GM21786 (cell line): ENCODE data around the gene DAZL.
"Not testable (repeated sequence)": the region's sequence is repeated elsewhere in the genome, so short reads cannot be mapped to it uniquely, and the experiment has no call there.

Experiments
- ATAC-seq: cut with Tn5 transposase; IDR thresholded peaks from one replicate; pipeline ENCODE4 v1.9.1; 2021; ENCODE audit not compliant: unreplicated experiment

The DAZL gene

GRCh38 chr3:16604887-16605602, at the start of gene DAZL:
Gene DAZL (minus strand): TSS chr3:16605423. CDS start chr3:16605205, 218 bp downstream.
- ATAC-seq: no peak

GRCh38 chr3:16654976-16655375, 49.8 kb upstream of the DAZL start:
- ATAC-seq: no peak

GRCh38 chr3:16653712-16654111, 48.5 kb upstream of the DAZL start:
- no peak for ATAC-seq

- no peak for ATAC-seq
These were observed 42.4 kb upstream of the DAZL start for GRCh38 chr3:16647668-16648067.

GRCh38 chr3:16639806-16640205, 34.6 kb upstream of the DAZL start:
- no peak for ATAC-seq

GRCh38 chr3:16633948-16634347, 28.7 kb upstream of the DAZL start:
- no peak for ATAC-seq

GRCh38 chr3:16632395-16632794, 27.2 kb upstream of the DAZL start:
- no peak for ATAC-seq

- ATAC-seq: no peak
These were observed 13.5 kb upstream of the DAZL start for GRCh38 chr3:16618721-16619120.

- not testable (repeated sequence) for ATAC-seq
These were observed 11.9 kb upstream of the DAZL start for GRCh38 chr3:16617155-16617554.

- no peak for ATAC-seq
These were observed 10.9 kb upstream of the DAZL start for GRCh38 chr3:16616083-16616482.

GRCh38 chr3:16614033-16615031, 9.1 kb upstream of the DAZL start:
- no peak for ATAC-seq

GRCh38 chr3:16609927-16610580, 4.8 kb upstream of the DAZL start:
- no peak for ATAC-seq

- no peak for ATAC-seq
These were observed 3.6 kb upstream of the DAZL start for GRCh38 chr3:16608816-16609215.

- no peak for ATAC-seq
These were observed 2.5 kb upstream of the DAZL start for GRCh38 chr3:16607718-16608117.

- ATAC-seq: no peak
These were observed 1.2 kb upstream of the DAZL start for GRCh38 chr3:16606398-16606797.

GRCh38 chr3:16605966-16606365, 743 bp upstream of the DAZL start:
- ATAC-seq: no peak

GRCh38 chr3:16604433-16604832, 790 bp downstream of the DAZL start:
- no peak for ATAC-seq

GRCh38 chr3:16601537-16602005, 3.7 kb downstream of the DAZL start:
- ATAC-seq: no peak

GRCh38 chr3:16600780-16601536, 4.3 kb downstream of the DAZL start:
- ATAC-seq: peak; percentile 60

GRCh38 chr3:16599694-16600093, 5.5 kb downstream of the DAZL start:
- ATAC-seq: no peak
